Progenitor cell of endocrine pancreas (in vitro differentiated cells): ENCODE measurements around the gene CHD5. TPM values are rescaled to one million over a fixed set of nuclear protein-coding genes. Genes with fewer than 3 reads are reported as not detected.

Experiments used
- DNase-seq: peaks from one replicate; pipeline ENCODE4 v3.0.0; 2021; ENCODE audit warnings: low spot score; ENCODE audit not compliant: unreplicated experiment
- H3K27ac Mint-ChIP-seq: 2 replicates; pipeline ENCODE4 v1.8.0; 2021; ENCODE audit warnings: mild to moderate bottlenecking, moderate library complexity, mixed read lengths
- H3K27me3 Mint-ChIP-seq: 2 replicates; pipeline ENCODE4 v1.8.0; 2021; ENCODE audit warnings: mixed read lengths
- H3K36me3 Mint-ChIP-seq: 2 replicates; pipeline ENCODE4 v1.8.0; 2022; ENCODE audit warnings: mixed read lengths; ENCODE audit not compliant: insufficient read depth
- H3K4me1 Mint-ChIP-seq: 2 replicates; pipeline ENCODE4 v1.8.0; 2021; ENCODE audit warnings: low read depth, mixed read lengths
- H3K4me3 Mint-ChIP-seq: 2 replicates; pipeline ENCODE4 v1.8.0; 2021; ENCODE audit warnings: low read depth, mild to moderate bottlenecking, moderate library complexity, mixed read lengths
- H3K9me3 Mint-ChIP-seq: 2 replicates; pipeline ENCODE4 v1.8.0; 2021; ENCODE audit warnings: low read depth, mixed read lengths
- total RNA-seq: library from RNA; stranded (reverse); gene quantifications from 2 replicates; pipeline ENCODE4 v1.2.1, GENCODE V29; 2021
- TF ChIP-seq, protein P1 (sequence below): fragments of 200-600 bp; sonication (generic); IDR thresholded peaks from one replicate; pipeline ENCODE4 v1.5.0; 2021; ENCODE audit warnings: antibody characterized with exemption, mild to moderate bottlenecking; ENCODE audit not compliant: unreplicated experiment

Gene CHD5
- total RNA-seq, 1 donor from 2014 or later, result 0.77 TPM

DNA sequence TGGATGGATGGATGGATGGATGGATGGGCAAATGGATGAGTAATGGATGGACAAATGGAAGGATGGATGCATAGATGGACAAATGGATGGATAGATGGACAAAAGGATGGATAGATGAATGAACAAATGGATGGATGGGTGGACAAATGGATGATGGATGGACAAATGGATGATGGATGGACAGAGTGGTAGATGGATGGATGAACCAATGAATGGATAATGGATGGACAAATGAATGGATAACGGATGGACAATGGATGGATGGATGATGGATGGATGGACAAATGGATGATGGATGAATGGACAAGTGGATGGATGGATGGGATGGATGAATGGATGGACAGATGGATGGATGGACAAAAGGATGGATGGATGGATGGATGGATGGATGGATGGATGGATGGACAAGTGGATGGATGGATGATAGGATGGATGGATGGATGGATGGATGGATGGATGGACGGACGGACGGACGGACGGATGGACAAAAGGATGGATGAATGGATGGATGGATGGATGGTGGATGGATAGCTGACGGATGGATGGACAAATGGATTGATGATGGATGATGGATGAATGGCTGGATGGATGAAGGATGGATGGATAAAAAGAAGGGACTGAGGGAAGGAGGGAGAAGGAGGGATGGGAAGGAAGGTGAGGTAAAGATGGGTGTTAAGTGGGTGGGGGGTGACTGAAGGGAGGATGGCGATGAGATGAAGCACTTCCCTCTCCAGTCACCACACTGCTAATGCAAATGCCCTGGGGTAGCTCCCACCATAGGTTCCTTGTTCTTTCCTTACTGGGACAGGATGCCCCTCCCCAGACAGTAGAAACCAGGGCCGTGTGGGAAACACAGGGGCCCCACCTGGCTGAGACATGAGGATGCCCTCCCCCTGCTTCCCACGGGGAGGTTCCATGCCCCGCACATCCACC is 29.8 kb downstream of the CHD5 start:
- DNase-seq, result no peak
- no peak overlapping the region for H3K27ac Mint-ChIP-seq

DNA sequence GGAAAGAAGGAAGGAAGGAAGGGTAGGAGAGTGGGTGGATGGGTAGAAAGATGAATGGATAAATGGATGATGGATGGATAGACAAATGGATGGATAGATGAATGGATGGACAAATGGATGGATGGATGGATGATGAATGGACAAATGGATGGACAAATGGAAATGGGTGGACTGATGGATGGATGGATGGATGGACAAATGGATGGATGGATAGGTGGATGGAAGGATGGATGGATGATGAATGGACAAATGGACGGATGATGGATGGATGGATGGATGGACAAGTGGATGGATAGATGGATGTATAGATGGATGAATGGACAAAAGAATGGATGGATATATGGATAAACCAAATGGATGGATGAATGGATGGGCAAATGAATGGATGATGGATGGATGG is 30.5 kb downstream of the CHD5 start:
- TF ChIP-seq, protein P1, sequence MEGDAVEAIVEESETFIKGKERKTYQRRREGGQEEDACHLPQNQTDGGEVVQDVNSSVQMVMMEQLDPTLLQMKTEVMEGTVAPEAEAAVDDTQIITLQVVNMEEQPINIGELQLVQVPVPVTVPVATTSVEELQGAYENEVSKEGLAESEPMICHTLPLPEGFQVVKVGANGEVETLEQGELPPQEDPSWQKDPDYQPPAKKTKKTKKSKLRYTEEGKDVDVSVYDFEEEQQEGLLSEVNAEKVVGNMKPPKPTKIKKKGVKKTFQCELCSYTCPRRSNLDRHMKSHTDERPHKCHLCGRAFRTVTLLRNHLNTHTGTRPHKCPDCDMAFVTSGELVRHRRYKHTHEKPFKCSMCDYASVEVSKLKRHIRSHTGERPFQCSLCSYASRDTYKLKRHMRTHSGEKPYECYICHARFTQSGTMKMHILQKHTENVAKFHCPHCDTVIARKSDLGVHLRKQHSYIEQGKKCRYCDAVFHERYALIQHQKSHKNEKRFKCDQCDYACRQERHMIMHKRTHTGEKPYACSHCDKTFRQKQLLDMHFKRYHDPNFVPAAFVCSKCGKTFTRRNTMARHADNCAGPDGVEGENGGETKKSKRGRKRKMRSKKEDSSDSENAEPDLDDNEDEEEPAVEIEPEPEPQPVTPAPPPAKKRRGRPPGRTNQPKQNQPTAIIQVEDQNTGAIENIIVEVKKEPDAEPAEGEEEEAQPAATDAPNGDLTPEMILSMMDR, result no peak
- no peak for DNase-seq
- Mint-ChIP-seq H3K27me3 (peaks cover 37% of the 10 kb centered on the region), H3K4me3 (no peak overlapping the region), H3K27ac (no peak overlapping the region), H3K36me3 (no peaks in the 10 kb centered on the region), H3K9me3 (no peaks in the 10 kb centered on the region), H3K4me1 (no peaks in the 10 kb centered on the region)

More for the DNA sequence above, 29.8 kb downstream of the CHD5 start:
- no peaks in the 10 kb centered on the region for H3K9me3 Mint-ChIP-seq
- H3K36me3 Mint-ChIP-seq, result no peaks in the 10 kb centered on the region
- H3K4me1 Mint-ChIP-seq, result no peaks in the 10 kb centered on the region
- TF ChIP-seq, protein P1, result no peak
- H3K4me3 Mint-ChIP-seq, result no peak overlapping the region
- H3K27me3 Mint-ChIP-seq, result peaks cover 34% of the 10 kb centered on the region

DNA sequence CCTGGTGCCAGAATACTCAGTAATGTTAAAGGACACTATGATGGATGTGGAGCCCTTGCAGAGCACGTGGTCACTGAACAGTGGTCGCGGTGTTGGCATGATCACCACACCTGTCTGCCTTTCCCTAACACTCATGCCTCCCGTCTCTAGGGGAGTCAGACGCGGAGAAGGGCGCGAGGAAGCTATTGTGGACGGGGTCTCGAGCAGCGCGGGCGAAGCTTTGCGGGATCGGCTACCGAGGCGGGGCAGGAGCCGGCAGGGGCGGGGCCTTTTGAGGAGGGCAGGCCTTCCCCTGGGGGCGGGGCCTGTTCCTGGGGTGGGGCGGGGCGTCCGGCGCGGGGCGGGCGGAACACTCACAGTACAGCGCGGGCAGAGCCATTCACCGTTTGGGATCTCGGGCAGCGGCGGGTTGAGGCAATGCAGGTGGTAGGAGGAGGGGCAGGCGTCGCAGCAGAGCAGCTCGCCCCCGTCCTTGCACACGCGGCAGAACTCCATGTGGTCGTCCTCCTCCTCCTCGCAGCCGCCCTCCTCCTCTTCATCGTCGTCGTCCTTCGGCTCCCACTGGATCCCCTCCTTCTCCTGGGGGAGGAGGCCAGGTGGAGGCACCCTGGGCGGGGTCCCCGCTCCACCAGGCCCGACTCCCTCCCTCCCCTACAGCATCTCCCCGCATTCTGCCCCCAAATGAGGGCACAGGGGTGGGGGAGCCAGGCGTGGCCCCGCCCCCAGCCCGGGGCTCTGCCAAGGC is 31.5 kb downstream of the CHD5 start:
- Mint-ChIP-seq H3K36me3 (no peaks in the 10 kb centered on the region), H3K4me1 (peaks cover 1% of the 10 kb centered on the region), H3K4me3 (peak overlapping the region; percentile 58), H3K27ac (no peak overlapping the region), H3K9me3 (no peaks in the 10 kb centered on the region), H3K27me3 (peaks cover 41% of the 10 kb centered on the region)
- TF ChIP-seq, protein P1, result no peak
- DNase-seq, result peak; percentile 53

DNA sequence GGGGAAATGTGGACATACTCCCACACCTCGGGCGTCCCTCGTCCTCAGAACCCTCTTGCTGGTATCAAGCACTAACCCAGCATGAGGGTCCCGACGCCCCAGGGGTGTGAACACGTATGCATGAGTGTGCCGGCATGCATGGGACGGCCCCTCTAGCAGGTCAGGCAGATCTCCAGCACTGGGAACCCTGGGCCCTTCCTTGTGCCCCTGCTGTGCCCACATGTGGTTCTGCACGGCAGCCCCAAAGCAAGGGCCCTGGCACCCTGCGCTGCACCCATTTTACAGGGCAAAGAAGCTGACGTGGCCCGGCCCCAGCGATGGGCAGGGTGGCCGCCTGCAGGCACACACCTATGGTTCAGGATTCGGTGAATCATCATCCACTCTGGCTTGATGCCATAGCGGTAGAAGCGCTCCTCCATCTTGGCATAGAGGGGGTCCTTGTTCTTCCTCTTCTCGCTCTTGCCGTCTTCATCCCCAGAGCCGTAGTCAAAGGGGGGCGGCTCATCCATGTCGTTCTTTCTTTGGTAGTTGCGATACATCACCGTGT is 34.2 kb downstream of the CHD5 start:
- TF ChIP-seq, protein P1, result no peak
- peaks cover 1% of the 10 kb centered on the region for H3K4me1 Mint-ChIP-seq

DNA sequence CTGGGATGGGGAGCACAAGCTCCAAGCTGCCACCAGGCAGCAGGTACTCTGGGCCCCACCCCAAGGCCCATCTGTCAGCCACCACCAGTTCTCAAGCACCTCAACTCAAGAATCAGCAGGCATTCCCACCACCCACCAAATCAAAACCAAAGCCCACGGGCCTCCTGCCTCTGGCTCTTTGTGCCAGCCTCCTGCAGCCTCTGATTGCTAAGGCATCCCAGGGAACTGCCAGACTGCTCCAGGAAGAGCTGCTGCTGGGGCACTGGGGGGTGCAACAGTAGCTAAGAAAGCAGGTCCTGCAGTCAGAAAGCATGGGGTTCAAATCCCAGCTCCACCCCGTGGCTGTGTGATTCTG is 34.7 kb downstream of the CHD5 start:
- H3K27ac Mint-ChIP-seq, result no peak overlapping the region
- no peaks in the 10 kb centered on the region for H3K9me3 Mint-ChIP-seq
- H3K27me3 Mint-ChIP-seq, result peaks cover 31% of the 10 kb centered on the region

More for the DNA sequence above, 34.2 kb downstream of the CHD5 start:
- Mint-ChIP-seq H3K36me3 (no peaks in the 10 kb centered on the region), H3K9me3 (no peaks in the 10 kb centered on the region), H3K27ac (no peak overlapping the region), H3K27me3 (peaks cover 31% of the 10 kb centered on the region), H3K4me3 (no peak overlapping the region)
- no peak for DNase-seq

More for the DNA sequence above, 34.7 kb downstream of the CHD5 start:
- Mint-ChIP-seq H3K4me1 (peaks cover 1% of the 10 kb centered on the region), H3K36me3 (no peaks in the 10 kb centered on the region), H3K4me3 (no peak overlapping the region)
- DNase-seq, result no peak
- TF ChIP-seq, protein P1, result no peak
